ENCODE results near the gene GPD1.

Gene GPD1

DNA sequence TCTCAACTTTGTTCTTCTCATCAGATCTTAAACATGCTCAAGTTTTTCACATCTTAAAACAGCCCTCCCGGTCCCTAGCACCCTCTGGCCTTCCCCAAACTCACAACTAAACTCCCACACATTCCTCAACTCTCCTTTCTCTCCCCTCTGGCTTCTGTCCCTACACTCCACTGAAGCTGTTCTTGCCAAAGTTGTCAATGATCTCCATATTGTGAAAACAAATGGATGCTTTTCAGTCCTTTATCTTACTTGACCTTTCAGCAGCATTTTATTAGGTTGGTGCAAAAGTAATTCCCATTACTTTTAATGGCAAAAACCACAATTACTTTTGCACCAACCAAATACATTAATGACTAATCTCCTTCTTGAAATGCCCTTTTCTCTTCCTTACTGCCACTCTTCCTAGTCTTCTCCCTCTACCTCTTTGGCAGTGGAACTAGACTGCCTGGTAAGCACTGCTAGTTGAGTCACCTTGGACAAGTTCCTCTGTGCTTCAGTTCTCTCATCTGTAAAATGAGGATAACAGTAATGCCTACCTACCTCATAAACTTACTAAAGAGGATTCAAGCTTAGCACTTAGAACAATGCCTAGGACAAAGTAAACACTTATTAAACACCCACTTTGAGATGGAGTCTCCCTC, 47.4 kb downstream of the GPD1 start:
- TF ChIP-seq EP300 (IDR thresholded peaks at IDR 0.05; ENCODE audit: borderline replicate concordance), result no peak
- TF ChIP-seq TEAD4 (IDR thresholded peaks at IDR 0.05), result no peak
- no peak for TF ChIP-seq RAD21 (IDR thresholded peaks at IDR 0.05; ENCODE audit: low read depth)
- TF ChIP-seq YY1 (IDR thresholded peaks at IDR 0.05; ENCODE audit: low read depth), result no peak
- TF ChIP-seq, protein P1, sequence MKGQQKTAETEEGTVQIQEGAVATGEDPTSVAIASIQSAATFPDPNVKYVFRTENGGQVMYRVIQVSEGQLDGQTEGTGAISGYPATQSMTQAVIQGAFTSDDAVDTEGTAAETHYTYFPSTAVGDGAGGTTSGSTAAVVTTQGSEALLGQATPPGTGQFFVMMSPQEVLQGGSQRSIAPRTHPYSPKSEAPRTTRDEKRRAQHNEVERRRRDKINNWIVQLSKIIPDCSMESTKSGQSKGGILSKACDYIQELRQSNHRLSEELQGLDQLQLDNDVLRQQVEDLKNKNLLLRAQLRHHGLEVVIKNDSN (IDR thresholded peaks at IDR 0.05), result no peak
- TF ChIP-seq FOXM1 (IDR thresholded peaks at IDR 0.05; ENCODE audit: borderline replicate concordance, low read depth), result no peak
- TF ChIP-seq, protein P2, sequence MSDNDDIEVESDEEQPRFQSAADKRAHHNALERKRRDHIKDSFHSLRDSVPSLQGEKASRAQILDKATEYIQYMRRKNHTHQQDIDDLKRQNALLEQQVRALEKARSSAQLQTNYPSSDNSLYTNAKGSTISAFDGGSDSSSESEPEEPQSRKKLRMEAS (IDR thresholded peaks at IDR 0.05), result no peak
- TF ChIP-seq EGR1 (IDR thresholded peaks at IDR 0.05), result no peak
- TF ChIP-seq TCF12 (IDR thresholded peaks at IDR 0.05; ENCODE audit: low read depth), result no peak
- no peak for TF ChIP-seq CREB1 (IDR thresholded peaks at IDR 0.05; ENCODE audit: low read depth)
- TF ChIP-seq TAF1 (IDR thresholded peaks at IDR 0.05; ENCODE audit: low read depth), result no peak
- no peak for TF ChIP-seq ZBTB7A (IDR thresholded peaks at IDR 0.05; ENCODE audit: low read depth)
- TF ChIP-seq, protein P3, sequence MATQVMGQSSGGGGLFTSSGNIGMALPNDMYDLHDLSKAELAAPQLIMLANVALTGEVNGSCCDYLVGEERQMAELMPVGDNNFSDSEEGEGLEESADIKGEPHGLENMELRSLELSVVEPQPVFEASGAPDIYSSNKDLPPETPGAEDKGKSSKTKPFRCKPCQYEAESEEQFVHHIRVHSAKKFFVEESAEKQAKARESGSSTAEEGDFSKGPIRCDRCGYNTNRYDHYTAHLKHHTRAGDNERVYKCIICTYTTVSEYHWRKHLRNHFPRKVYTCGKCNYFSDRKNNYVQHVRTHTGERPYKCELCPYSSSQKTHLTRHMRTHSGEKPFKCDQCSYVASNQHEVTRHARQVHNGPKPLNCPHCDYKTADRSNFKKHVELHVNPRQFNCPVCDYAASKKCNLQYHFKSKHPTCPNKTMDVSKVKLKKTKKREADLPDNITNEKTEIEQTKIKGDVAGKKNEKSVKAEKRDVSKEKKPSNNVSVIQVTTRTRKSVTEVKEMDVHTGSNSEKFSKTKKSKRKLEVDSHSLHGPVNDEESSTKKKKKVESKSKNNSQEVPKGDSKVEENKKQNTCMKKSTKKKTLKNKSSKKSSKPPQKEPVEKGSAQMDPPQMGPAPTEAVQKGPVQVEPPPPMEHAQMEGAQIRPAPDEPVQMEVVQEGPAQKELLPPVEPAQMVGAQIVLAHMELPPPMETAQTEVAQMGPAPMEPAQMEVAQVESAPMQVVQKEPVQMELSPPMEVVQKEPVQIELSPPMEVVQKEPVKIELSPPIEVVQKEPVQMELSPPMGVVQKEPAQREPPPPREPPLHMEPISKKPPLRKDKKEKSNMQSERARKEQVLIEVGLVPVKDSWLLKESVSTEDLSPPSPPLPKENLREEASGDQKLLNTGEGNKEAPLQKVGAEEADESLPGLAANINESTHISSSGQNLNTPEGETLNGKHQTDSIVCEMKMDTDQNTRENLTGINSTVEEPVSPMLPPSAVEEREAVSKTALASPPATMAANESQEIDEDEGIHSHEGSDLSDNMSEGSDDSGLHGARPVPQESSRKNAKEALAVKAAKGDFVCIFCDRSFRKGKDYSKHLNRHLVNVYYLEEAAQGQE (IDR thresholded peaks at IDR 0.05; ENCODE audit: low read depth), result no peak
- no peak for TF ChIP-seq CEBPB (IDR thresholded peaks at IDR 0.05)
- no peak for TF ChIP-seq NFIC (IDR thresholded peaks at IDR 0.05)

DNA sequence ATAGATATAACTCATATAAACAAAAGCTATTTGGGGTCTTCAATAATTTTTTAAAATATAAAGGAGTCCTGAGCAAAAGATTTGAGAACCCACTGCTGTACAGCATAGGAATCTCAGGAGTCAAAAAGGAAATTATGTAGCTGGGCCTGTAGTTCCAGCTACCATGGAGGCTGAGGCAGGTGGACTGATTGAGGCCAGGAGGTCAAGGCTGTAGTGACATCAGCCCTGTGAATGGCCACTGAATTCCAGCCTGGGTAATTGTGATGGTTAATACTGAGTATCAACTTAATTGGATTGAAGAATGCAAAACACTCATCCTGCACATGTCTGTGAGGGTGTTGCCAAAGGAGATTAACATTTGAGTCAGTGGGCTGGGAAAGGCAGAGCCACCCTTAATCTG, 52.8 kb downstream of the GPD1 start:
- TF ChIP-seq EP300 (IDR thresholded peaks at IDR 0.05; ENCODE audit: borderline replicate concordance) (no peak), RAD21 (IDR thresholded peaks at IDR 0.05; ENCODE audit: low read depth) (no peak), NFIC (IDR thresholded peaks at IDR 0.05) (no peak), TCF12 (IDR thresholded peaks at IDR 0.05; ENCODE audit: low read depth) (no peak)
- TF ChIP-seq, protein P2 (IDR thresholded peaks at IDR 0.05), result no peak
- TF ChIP-seq, protein P1 (IDR thresholded peaks at IDR 0.05), result no peak

DNA sequence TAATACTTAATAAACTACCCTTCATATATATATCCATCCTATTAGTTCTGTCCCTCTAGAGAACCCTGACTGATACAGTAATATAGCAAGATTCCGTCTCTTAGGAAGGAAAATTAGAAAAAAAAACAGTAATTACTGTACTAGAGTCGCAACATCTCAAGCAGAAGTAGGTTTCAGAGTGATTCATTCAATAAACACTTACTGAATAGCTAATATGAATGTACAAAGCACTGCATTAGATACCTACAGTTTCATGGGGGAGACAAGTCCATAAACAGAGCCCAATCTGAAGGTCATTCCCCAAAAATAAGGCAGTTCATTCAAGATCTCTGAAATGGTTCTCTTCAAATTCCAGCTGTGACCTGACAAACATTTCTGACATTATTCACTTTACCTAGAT, 53.5 kb downstream of the GPD1 start:
- TF ChIP-seq, protein P3 (IDR thresholded peaks at IDR 0.05; ENCODE audit: low read depth), result no peak
- TF ChIP-seq NFIC (IDR thresholded peaks at IDR 0.05), result no peak
- TF ChIP-seq RAD21 (IDR thresholded peaks at IDR 0.05; ENCODE audit: low read depth), result no peak
- TF ChIP-seq TCF12 (IDR thresholded peaks at IDR 0.05; ENCODE audit: low read depth), result no peak
- TF ChIP-seq ZBTB7A (IDR thresholded peaks at IDR 0.05; ENCODE audit: low read depth), result no peak
- no peak for TF ChIP-seq FOXM1 (IDR thresholded peaks at IDR 0.05; ENCODE audit: borderline replicate concordance, low read depth)
- TF ChIP-seq, protein P1 (IDR thresholded peaks at IDR 0.05), result no peak
- no peak for TF ChIP-seq CREB1 (IDR thresholded peaks at IDR 0.05; ENCODE audit: low read depth)
- TF ChIP-seq, protein P2 (IDR thresholded peaks at IDR 0.05), result no peak
- no peak for TF ChIP-seq EGR1 (IDR thresholded peaks at IDR 0.05)
- TF ChIP-seq TEAD4 (IDR thresholded peaks at IDR 0.05), result no peak
- TF ChIP-seq CEBPB (IDR thresholded peaks at IDR 0.05), result no peak
- no peak for TF ChIP-seq YY1 (IDR thresholded peaks at IDR 0.05; ENCODE audit: low read depth)
- TF ChIP-seq EP300 (IDR thresholded peaks at IDR 0.05; ENCODE audit: borderline replicate concordance), result no peak
- no peak for TF ChIP-seq TAF1 (IDR thresholded peaks at IDR 0.05; ENCODE audit: low read depth)

DNA sequence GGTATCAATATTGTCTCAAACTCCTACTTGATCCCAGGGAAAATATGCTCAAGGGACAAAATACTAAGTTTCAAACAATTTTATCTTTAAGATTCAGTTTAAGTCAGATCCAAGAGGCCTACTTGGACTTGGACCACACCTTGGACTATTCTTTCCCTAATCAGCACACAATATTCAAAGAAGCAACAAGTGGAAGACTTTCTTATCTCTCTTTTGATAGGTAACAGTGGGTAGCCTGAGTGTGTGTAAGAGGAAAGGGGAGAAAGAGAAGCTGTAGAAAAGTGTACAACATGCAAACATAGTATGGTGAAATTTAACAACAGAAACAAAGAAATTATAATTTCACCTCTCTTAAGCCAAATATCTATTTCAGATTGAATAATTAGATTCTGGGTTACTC, 56.8 kb downstream of the GPD1 start:
- TF ChIP-seq ZBTB7A (IDR thresholded peaks at IDR 0.05; ENCODE audit: low read depth), result no peak
- no peak for TF ChIP-seq YY1 (IDR thresholded peaks at IDR 0.05; ENCODE audit: low read depth)
- TF ChIP-seq, protein P2 (IDR thresholded peaks at IDR 0.05), result no peak
- TF ChIP-seq EP300 (IDR thresholded peaks at IDR 0.05; ENCODE audit: borderline replicate concordance), result no peak
- no peak for TF ChIP-seq NFIC (IDR thresholded peaks at IDR 0.05)
- no peak for TF ChIP-seq CREB1 (IDR thresholded peaks at IDR 0.05; ENCODE audit: low read depth)
- no peak for TF ChIP-seq TAF1 (IDR thresholded peaks at IDR 0.05; ENCODE audit: low read depth)
- TF ChIP-seq TEAD4 (IDR thresholded peaks at IDR 0.05), result no peak
- TF ChIP-seq, protein P3 (IDR thresholded peaks at IDR 0.05; ENCODE audit: low read depth), result no peak
- TF ChIP-seq, protein P1 (IDR thresholded peaks at IDR 0.05), result no peak
- TF ChIP-seq FOXM1 (IDR thresholded peaks at IDR 0.05; ENCODE audit: borderline replicate concordance, low read depth), result no peak
- TF ChIP-seq CEBPB (IDR thresholded peaks at IDR 0.05), result no peak
- TF ChIP-seq RAD21 (IDR thresholded peaks at IDR 0.05; ENCODE audit: low read depth), result no peak
- no peak for TF ChIP-seq TCF12 (IDR thresholded peaks at IDR 0.05; ENCODE audit: low read depth)
- TF ChIP-seq EGR1 (IDR thresholded peaks at IDR 0.05), result no peak
